Mucosa of descending colon (tissue), 3 donors: ENCODE measurements around the gene RABIF. TPM values are rescaled to one million over a fixed set of nuclear protein-coding genes. Genes with fewer than 3 reads are reported as not detected.
"Not testable (repeated sequence)": the region's sequence is repeated elsewhere in the genome, so short reads cannot be mapped to it uniquely, and the experiment has no call there.

ENCODE experiments used
- ATAC-seq: fragments of 200-7000 bp; cut with Tn5 transposase; one replicate; pipeline ENCODE4 v1.9.1; 2020; ENCODE audit warnings: mild to moderate bottlenecking, moderate library complexity
- DNase-seq, 3 donors: peaks; one replicate each; pipeline ENCODE4 v3.0.0-alpha.2; 2020
- H3K36me3 ChIP-seq: fragments of 200-600 bp; one replicate; pipeline ENCODE4 v1.8.0; 2021; ENCODE audit warnings: low read depth, mild to moderate bottlenecking
- H3K4me1 ChIP-seq: fragments of 200-600 bp; one replicate; pipeline ENCODE4 v1.8.0; 2021; ENCODE audit warnings: low read depth, mild to moderate bottlenecking
- H3K4me3 ChIP-seq: fragments of 200-600 bp; one replicate; pipeline ENCODE4 v1.8.0; 2021; ENCODE audit warnings: mild to moderate bottlenecking
- H3K9me3 ChIP-seq: fragments of 200-600 bp; one replicate; pipeline ENCODE4 v1.8.0; 2021; ENCODE audit warnings: mild to moderate bottlenecking
- CTCF ChIP-seq: fragments of 200-600 bp; IDR thresholded peaks from one replicate; pipeline ENCODE4 v1.8.0; 2022; ENCODE audit warnings: antibody characterized with exemption, mild to moderate bottlenecking
- intact Hi-C, 2 donors: fragments of 100-400 bp; cut with DNase I in 1 of 2; cut with micrococcal nuclease in 1 of 2; formaldehyde crosslinking; loops; one replicate each; pipeline versions ENCODE4 v1.11.0 to v1.11.1; 2022; cut with DNase I, micrococcal nuclease
- total RNA-seq, 3 donors: library from RNA; stranded (reverse); fragmentation: NEBNext Ultra II Directional in 2 of 3; extraction: Animal tissue kit (Norgen Biotek cat#: 25700) in 2 of 3; gene quantifications; one replicate each; pipeline versions ENCODE4 v1.2.1 to v1.2.4, GENCODE V29; 2021 to 2023
- donor health status: DM: no; HTN: no; CAD: no; lungs with moderate emphysema.
- donor health status: DM: no; HTN: no; CAD: no.
- donor health status: DM: no; HTN: yes; CAD: no.

RABIF gene
- total RNA-seq, 3 donors from 2014 or later = 11.7 to 14.7 (median 11.9) TPM

- no peak for ATAC-seq
- H3K36me3 ChIP-seq = peaks cover 6% of the 10 kb centered on the region
- intact Hi-C loops = no loop called here
These were observed 20.0 kb upstream of the RABIF start for GRCh38 chr1:202908998-202909397.

GRCh38 chr1:202905331-202905730 is 16.4 kb upstream of the RABIF start:
- Histone ChIP-seq H3K4me3 (no peak overlapping the region), H3K4me1 (no peaks in the 10 kb centered on the region), H3K36me3 (peaks cover 6% of the 10 kb centered on the region), H3K9me3 (no peaks in the 10 kb centered on the region)
- DNase-seq (no peak), ATAC-seq (no peak)
- intact Hi-C loops = no loop called here
- TF ChIP-seq CTCF = no peak

More at GRCh38 chr1:202908998-202909397, 20.0 kb upstream of the RABIF start:
- H3K4me1 ChIP-seq = no peaks in the 10 kb centered on the region
- no peak for DNase-seq
- TF ChIP-seq CTCF = no peak
- H3K9me3 ChIP-seq = no peaks in the 10 kb centered on the region
- H3K4me3 ChIP-seq = no peak overlapping the region

GRCh38 chr1:202903808-202904207 is 14.9 kb upstream of the RABIF start:
- H3K9me3 ChIP-seq, H3K4me1 ChIP-seq, ATAC-seq, DNase-seq, intact Hi-C loops, H3K36me3 ChIP-seq, H3K4me3 ChIP-seq: not testable (repeated sequence)

- no peaks in the 10 kb centered on the region for H3K9me3 ChIP-seq
- no peak for TF ChIP-seq CTCF
- intact Hi-C loops = no loop called here
- DNase-seq (no peak), ATAC-seq (no peak)
- H3K4me1 ChIP-seq = no peaks in the 10 kb centered on the region
- H3K36me3 ChIP-seq = no peaks in the 10 kb centered on the region
- H3K4me3 ChIP-seq = no peak overlapping the region
These were observed 12.6 kb upstream of the RABIF start for GRCh38 chr1:202901555-202901954.

GRCh38 chr1:202892501-202892900 is 3.6 kb upstream of the RABIF start:
- no peak overlapping the region for H3K4me3 ChIP-seq
- H3K9me3 ChIP-seq = no peaks in the 10 kb centered on the region
- no peak for TF ChIP-seq CTCF
- DNase-seq = no peak
- H3K36me3 ChIP-seq = peaks cover 7% of the 10 kb centered on the region
- intact Hi-C loops = no loop called here
- no peak for ATAC-seq
- H3K4me1 ChIP-seq = peaks cover 11% of the 10 kb centered on the region

- peaks cover 12% of the 10 kb centered on the region for H3K4me1 ChIP-seq
- intact Hi-C loops = no loop called here
- no peak for TF ChIP-seq CTCF
- ATAC-seq (no peak), DNase-seq (no peak)
- no peaks in the 10 kb centered on the region for H3K9me3 ChIP-seq
- H3K4me3 ChIP-seq = no peak overlapping the region
- peaks cover 7% of the 10 kb centered on the region for H3K36me3 ChIP-seq
These were observed 1.4 kb upstream of the RABIF start for GRCh38 chr1:202890392-202890791.
